ENCODE measurements around the gene CTNNA3.

GRCh38 chr10:66204838-66205237 is 1491.2 kb downstream of the CTNNA3 start:
- no peak for TF ChIP-seq EGR1 (IDR thresholded peaks at IDR 0.05; ENCODE audit: low read depth in 2 of 2)
- no peak for TF ChIP-seq CTCF (IDR thresholded peaks at IDR 0.05; ENCODE audit: low read depth, low read length, missing input control)
